Measurements from ENCODE around the gene TRIP11.

DNA sequence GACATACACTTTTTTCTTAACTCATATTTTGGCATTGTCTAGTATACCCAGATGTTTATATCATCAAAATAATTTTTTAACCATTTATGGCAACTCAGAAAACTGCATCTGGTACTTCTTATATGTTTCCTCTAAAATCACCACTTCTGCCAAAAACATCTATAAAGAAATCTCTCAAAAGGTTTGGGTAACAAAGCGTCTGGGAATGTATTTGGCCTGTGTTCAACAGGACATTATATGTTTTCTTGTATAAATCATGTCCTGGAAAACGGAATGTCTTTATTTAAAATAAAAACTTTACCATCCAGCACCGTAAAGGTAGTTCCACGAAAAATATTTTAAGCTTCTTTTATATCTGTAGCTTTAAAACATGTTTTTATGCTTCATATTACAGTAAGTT is 56.3 kb downstream of the TRIP11 start:
- no peak for TF ChIP-seq GATA2 (IDR thresholded peaks at IDR 0.05; ENCODE audit: low read depth, low read length)
- TF ChIP-seq GATA3 (IDR thresholded peaks at IDR 0.05; ENCODE audit: low read depth, low read length) = no peak

Data from SH-SY5Y (cell line).